ENCODE results near the gene PRR16.
"Not testable (repeated sequence)": the region's sequence is repeated elsewhere in the genome, so short reads cannot be mapped to it uniquely, and the experiment has no call there.

Gene PRR16

DNA sequence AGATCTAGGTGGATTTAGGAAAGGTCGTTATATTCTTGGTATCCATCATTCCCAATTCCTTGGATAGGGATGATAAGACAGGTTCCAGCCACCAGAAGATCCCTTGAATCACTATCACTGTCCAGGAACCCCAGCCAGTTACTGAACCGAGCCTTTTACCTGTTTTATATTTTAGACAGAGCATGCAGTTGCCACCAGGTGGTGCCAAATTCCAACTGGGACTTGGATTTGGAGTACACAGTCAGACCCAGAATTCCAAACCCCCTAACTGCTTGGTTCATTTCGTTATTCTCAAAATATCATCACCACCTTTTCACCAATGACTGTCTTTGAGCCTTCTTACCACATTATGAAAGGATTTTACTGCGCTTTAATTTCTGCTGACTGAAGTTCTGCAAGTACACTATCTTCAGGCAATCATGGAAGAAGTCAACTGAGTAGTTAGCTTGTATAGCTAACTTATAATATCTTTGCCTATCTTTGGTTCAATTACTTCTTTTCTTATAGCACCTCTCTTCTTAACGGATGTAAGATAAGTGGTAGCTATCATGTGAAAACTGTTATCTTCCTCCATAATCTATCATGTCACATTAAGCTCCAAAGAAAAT is 191.8 kb downstream of the PRR16 start:
- peak; percentile 44 for DNase-seq (ENCODE audit: low spot score)

DNA sequence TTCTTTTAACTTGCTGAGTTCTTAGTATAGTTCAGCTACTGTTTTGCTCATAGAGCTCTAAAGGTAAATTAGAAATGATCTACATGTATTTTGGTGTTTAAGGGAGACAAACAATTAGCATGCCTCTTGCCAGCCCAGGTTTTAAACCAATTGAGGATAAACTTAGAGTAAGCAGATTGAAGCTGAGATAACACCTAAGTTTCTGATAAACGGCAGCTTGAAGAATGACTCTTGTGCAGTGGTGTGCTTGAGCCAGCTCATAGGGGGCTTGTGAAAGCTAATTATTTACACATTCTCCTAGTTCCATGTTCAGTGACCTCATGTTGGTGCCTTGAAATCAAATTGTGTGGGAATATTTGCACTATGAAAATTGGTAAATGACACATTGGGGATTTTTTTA is 193.0 kb downstream of the PRR16 start:
- no peak for DNase-seq (ENCODE audit: low spot score)

GRCh38 chr5:120677481-120677880 is 213.4 kb downstream of the PRR16 start:
- DNase-seq (ENCODE audit: low spot score), result no peak

DNA sequence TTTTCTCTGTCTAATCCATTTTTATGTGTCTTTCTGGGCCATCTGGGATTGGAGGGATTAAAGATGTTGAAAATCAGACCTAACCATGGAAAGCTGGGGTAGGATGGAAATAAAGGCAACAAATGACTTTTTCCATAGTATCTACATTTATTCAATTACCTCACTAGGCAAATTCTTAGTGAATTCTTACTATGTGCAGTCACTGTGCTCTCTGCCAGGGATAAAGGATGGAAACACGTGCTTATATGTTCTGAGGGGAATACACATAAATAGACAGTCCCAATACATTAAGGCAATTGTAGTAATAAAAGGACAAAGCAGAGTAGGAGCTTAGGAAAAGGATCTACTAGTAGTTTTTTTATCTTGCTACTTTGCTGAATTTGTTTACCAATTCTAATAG is 214.2 kb downstream of the PRR16 start:
- no peak for DNase-seq (ENCODE audit: low spot score)

DNA sequence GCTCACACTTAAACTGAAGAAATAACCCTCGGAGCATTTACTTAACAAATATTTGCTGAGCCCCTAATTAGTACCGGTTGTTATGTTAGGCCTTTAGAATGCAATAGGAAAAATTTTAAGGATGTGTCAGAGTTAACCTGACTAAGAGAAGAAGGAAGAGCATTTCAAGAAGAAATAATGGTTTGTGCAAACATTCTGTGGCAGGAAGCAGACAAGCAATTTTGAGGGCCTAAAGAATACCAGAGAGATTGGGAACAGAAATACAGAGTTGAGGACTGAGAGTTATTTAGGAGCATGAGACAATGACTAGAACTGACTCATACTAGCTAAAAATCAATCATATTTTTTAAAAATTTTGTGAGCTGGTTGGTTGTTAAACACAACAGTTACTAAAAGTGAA is 218.8 kb downstream of the PRR16 start:
- no peak for DNase-seq (ENCODE audit: low spot score)

DNA sequence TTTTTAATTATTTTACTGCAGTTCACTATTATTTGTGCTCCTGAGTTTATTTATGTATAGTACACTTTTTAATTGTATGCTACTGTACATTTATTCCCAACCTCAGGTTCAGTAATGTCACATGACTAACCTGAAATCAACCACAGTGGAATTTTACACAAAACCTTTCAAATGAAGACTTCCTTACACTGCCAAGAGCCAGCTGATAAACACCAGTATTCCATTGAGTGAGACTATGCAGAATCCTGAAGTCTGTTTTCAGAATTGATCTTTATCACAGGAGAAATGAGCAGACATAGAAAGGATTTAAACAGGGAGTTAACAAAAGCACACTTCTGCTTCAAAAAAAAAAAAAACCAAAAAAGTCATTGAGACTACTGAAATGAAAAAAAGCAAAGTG is 219.5 kb downstream of the PRR16 start:
- DNase-seq (ENCODE audit: low spot score), result no peak

DNA sequence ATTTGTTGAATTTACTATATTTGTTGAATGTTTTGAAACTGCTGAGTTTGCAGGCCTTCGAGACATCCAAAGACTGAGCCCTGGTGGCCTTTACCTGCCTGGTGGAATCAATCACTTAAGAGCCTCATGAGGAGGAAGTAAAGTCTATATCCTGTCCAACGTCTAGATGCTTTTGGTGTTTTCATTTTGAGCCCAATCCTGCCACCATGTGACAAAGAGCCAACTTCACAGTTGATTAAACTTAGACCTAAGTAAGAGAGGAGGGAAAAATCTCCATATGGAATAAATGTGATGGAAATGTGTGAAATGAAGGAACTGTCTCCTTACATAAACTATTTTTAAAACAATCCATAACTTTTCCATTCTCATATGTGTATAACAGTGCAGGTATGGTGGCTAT is 220.1 kb downstream of the PRR16 start:
- no peak for DNase-seq (ENCODE audit: low spot score)

- DNase-seq (ENCODE audit: low spot score), result peak; percentile 43
Measured at GRCh38 chr5:120684749-120685415, 220.8 kb downstream of the PRR16 start.

GRCh38 chr5:120690621-120691407 is 226.7 kb downstream of the PRR16 start:
- DNase-seq (ENCODE audit: low spot score), result no peak

DNA sequence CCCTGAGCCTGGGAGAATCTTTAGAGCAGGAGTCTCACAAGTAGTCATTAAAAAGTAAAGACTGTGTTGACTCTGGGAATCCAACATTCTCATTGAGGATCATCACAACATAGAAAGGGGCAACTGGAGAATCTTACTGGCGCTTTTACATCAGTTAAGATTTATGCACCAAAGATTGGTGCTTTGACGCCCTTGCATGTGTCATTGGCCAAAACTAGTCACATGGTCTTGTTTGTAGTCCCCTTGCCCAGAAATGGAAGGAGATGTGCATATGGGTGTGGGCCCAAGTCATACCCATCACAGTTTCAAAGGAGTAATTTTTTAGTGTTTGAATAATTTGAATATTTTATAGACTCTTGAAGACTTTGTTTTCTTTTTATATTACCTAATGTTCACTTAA is 228.2 kb downstream of the PRR16 start:
- no peak for DNase-seq (ENCODE audit: low spot score)

- no peak for DNase-seq (ENCODE audit: low spot score)
Measured at GRCh38 chr5:120695368-120695880, 231.3 kb downstream of the PRR16 start.

DNA sequence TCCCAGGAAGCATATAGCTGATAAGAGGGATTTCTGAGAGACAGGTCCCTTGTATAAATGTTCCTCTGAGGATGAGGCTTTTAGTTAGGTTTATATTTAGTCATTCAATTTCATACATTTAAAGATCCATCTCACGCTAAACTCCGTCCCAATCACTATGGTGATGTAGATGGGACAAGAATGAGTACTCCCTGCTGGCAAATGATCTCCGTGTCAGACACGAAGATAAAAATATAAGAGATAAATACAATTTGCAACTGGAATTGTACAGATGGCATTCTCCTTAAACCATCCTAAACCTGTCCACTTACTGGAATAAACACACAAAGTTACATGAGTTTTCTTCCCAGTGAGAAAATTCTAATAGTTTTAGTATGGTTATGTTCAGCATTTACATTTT is 233.0 kb downstream of the PRR16 start:
- DNase-seq (ENCODE audit: low spot score), result no peak

DNA sequence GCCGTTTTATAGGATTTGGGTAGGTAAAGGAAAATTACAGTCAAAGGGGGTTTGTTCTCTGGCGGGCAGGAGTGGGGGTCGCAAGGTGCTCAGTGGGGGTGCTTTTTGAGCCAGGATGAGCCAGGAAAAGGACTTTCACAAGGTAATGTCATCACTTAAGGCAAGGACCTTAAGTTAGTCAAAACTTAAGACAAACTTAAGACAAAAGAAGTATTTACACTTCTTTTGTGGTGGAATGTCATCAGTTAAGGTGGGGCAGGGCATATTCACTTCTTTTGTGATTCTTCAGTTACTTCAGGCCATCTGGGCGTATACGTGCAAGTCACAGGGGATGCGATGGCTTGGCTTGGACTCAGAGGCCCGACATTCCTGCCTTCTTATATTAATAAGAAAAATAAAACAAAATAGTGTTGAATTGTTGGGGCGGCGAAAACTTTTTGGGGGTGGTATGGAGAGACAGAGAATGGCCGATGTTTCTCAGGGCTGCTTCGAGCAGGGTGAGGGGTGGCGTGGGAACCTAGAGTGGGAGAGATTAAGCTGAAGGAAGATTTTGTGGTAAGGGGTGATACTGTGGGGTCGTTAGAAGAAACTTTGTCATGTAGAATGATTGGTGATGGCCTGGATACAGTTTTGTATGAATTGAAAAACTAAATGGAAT is 233.7 kb downstream of the PRR16 start:
- DNase-seq (ENCODE audit: low spot score), result not testable (repeated sequence)

- DNase-seq (ENCODE audit: low spot score), result not testable (repeated sequence)
Measured at GRCh38 chr5:120700653-120701052, 236.6 kb downstream of the PRR16 start.

DNA sequence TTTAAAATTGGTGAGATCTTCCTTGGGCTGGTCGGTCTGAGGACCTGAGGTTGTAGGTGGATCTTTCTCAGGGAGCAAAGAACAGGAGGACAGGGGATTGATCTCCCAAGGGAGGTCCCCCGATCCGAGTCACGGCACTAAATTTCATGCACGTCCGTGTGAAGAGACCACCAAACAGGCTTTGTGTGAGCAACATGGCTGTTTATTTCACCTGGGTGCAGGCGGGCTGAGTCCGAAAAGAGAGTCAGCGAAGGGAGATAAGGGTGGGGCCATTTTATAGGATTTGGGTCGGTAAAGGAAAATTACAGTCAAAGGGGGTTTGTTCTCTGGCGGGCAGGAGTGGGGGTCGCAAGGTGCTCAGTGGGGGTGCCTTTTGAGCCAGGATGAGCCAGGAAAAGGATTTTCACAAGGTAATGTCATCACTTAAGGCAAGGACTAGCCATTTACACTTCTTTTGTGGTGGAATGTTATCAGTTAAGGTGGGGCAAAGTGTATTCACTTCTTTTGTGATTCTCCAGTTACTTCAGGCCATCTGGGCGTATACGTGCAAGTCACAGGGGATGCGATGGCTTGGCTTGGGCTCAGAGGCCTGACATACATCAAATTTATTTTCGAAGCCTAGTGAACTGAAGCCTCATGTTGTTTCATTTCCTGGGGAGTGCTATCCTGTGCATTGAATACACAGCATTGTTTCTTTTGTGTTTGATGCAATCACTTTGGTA is 238.9 kb downstream of the PRR16 start:
- not testable (repeated sequence) for DNase-seq (ENCODE audit: low spot score)

GRCh38 chr5:120703918-120704587 is 240.0 kb downstream of the PRR16 start:
- no peak for DNase-seq (ENCODE audit: low spot score)

- no peak for DNase-seq (ENCODE audit: low spot score)
Measured at GRCh38 chr5:120706877-120707276, 242.8 kb downstream of the PRR16 start.

DNA sequence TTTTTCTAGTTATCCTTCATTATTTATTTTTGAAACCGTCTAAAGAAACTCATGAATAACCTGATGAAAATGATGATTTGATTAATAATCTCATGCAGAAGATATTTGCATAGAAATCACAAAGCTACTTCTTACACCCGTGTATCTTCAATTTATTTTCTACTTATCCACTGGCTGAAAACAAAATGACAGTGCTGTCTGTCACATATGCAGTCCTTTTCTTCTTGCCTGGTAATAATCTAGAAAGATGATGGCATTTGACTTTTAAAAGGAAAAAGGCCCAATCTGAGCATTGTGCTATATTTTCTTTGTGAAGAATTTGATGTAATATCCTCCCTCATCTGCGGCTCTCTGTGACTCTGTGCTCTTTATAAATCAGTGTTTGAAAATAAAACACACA is 253.3 kb downstream of the PRR16 start:
- DNase-seq (ENCODE audit: low spot score), result no peak

DNA sequence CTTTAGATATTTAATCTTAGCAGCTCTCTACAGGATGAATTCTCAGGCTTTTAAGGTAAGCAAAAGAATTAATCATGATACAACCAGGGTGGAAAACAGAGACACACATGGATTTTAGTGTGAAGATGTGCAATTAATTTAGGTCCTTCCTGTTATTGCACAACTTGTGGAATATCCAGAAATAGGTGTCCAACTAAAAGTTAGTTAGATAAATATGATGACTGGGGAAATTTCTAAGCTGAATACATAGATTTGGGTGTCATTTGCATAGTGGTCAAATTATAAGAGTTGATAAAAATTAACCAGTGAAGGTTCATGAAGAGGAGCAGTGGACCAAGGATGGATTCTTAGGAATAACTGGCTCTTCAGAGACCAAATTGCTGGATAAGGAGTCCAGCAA is 266.1 kb downstream of the PRR16 start:
- DNase-seq (ENCODE audit: low spot score), result no peak

GRCh38 chr5:120734033-120734432 is 269.9 kb downstream of the PRR16 start:
- DNase-seq (ENCODE audit: low spot score), result no peak

DNA sequence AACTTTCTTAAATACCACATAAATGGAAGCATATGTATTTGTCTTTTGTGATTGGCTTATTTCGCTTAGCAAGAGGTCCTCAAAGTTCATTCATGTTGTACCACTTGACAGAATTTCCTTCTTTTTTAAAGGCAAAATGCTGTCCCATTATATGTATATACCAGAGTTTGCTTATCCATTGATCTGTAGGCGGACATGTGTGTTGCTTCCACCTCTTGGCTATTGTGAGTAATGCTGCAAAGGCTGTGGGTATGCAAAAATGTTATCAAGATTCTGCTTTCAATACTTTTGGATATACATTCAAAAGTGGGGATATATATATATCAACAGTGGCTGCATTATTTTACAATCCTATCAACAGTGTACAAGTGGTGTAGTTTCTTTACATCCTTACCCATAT is 271.0 kb downstream of the PRR16 start:
- DNase-seq (ENCODE audit: low spot score), result peak; percentile 4
